ENCODE measurements around the gene NTRK3.

NTRK3 gene

DNA sequence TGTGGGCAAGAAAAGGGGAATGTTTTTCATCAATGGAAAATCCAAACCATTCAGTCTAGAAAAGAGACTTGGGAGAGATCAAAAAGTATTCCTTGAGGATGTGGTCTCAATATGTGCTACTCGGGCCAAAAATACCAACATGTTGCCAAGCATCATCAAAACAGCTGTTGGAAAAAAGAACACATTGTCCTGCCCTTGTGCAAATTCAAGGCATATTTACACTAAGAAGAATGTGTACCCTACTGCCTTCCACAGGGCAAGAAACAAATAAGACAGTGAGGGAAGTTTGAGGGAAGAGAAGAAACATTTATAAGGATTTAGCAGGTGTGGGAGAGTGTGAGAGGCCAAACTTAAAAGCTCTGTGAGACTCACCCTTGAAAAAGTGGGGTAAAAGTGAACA lies 252.1 kb downstream of the NTRK3 start:
- TF ChIP-seq, protein P1, sequence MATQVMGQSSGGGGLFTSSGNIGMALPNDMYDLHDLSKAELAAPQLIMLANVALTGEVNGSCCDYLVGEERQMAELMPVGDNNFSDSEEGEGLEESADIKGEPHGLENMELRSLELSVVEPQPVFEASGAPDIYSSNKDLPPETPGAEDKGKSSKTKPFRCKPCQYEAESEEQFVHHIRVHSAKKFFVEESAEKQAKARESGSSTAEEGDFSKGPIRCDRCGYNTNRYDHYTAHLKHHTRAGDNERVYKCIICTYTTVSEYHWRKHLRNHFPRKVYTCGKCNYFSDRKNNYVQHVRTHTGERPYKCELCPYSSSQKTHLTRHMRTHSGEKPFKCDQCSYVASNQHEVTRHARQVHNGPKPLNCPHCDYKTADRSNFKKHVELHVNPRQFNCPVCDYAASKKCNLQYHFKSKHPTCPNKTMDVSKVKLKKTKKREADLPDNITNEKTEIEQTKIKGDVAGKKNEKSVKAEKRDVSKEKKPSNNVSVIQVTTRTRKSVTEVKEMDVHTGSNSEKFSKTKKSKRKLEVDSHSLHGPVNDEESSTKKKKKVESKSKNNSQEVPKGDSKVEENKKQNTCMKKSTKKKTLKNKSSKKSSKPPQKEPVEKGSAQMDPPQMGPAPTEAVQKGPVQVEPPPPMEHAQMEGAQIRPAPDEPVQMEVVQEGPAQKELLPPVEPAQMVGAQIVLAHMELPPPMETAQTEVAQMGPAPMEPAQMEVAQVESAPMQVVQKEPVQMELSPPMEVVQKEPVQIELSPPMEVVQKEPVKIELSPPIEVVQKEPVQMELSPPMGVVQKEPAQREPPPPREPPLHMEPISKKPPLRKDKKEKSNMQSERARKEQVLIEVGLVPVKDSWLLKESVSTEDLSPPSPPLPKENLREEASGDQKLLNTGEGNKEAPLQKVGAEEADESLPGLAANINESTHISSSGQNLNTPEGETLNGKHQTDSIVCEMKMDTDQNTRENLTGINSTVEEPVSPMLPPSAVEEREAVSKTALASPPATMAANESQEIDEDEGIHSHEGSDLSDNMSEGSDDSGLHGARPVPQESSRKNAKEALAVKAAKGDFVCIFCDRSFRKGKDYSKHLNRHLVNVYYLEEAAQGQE (IDR thresholded peaks at IDR 0.05; ENCODE audit: insufficient read depth in 1 of 2, low read depth in 2 of 2, low read length in 2 of 2): no peak
- TF ChIP-seq POLR2AphosphoS5 (IDR thresholded peaks at IDR 0.05; ENCODE audit: low read depth, low read length) (no peak), TAF1 (IDR thresholded peaks at IDR 0.05; ENCODE audit: borderline replicate concordance, insufficient read depth, low read length) (no peak), SIN3A (IDR thresholded peaks at IDR 0.05; ENCODE audit: borderline replicate concordance, insufficient read depth, low read length) (no peak), FOXP2 (optimal IDR thresholded peaks at IDR 0.05; ENCODE audit: borderline replicate concordance, extremely low read depth, extremely low read length, insufficient read depth) (no peak)

DNA sequence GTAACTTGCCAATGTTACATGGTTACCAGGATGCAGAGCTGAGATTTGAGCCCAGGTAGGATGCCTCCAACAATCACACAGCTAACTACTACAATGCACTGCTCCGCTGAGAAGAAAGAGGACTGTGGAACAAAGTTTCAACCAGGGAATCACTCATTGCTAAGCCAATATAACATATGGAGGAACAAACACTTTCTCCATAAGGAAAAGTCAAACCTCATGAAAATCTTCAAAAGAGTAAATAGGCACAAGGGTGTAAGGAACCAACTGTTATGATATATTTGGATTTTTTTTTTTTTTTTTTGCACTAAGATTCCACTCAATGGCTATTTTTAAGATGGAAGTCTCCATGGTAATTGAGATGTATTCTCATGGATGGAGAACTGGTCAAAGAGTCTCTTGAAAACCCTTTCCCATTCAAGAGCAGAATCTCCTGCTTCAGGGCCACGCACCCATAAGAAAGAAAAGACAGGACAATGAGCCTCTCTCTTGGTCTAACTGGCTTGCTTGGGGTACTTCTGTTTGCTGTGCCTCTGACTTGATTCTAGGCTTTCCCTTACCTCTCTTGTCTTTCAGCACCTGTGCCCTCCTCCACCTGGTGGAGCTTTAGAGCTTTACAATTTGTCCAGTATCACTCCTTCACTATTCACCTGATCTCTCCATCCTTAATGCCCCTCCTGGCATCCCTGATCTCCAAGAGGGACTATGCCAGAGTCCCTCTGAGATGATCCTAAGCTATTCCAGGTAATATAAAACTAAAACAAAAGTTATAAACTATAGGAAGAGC lies 252.8 kb downstream of the NTRK3 start:
- no peak for TF ChIP-seq FOXP2 (optimal IDR thresholded peaks at IDR 0.05; ENCODE audit: borderline replicate concordance, extremely low read depth, extremely low read length, insufficient read depth)
- TF ChIP-seq POLR2AphosphoS5 (IDR thresholded peaks at IDR 0.05; ENCODE audit: low read depth, low read length): no peak
- TF ChIP-seq, protein P1 (IDR thresholded peaks at IDR 0.05; ENCODE audit: insufficient read depth in 1 of 2, low read depth in 2 of 2, low read length in 2 of 2): no peak
- no peak for TF ChIP-seq SIN3A (IDR thresholded peaks at IDR 0.05; ENCODE audit: borderline replicate concordance, insufficient read depth, low read length)

DNA sequence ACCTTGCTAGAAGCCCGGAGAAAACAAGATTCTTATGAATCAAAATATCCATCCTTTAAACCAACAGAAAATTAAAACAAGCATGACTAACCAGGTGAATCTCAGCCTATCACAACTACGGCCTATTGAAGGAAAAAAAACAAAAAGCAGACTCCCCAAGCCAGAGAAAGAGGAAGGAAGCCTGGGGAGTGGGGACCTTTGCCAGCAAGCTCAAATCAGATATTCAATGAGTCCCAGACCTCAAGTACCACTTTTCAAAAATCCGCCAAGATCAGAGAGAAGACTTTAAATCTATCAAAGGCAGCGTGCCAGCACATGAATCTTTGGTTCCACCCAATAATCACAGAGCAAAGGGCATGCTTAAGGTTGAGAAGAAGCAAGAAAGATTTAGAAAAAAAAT lies 253.8 kb downstream of the NTRK3 start:
- TF ChIP-seq TAF1 (IDR thresholded peaks at IDR 0.05; ENCODE audit: borderline replicate concordance, insufficient read depth, low read length): no peak
- no peak for TF ChIP-seq FOXP2 (optimal IDR thresholded peaks at IDR 0.05; ENCODE audit: borderline replicate concordance, extremely low read depth, extremely low read length, insufficient read depth)
- TF ChIP-seq, protein P1 (IDR thresholded peaks at IDR 0.05; ENCODE audit: insufficient read depth in 1 of 2, low read depth in 2 of 2, low read length in 2 of 2): no peak
- no peak for TF ChIP-seq POLR2AphosphoS5 (IDR thresholded peaks at IDR 0.05; ENCODE audit: low read depth, low read length)
- TF ChIP-seq SIN3A (IDR thresholded peaks at IDR 0.05; ENCODE audit: borderline replicate concordance, insufficient read depth, low read length): no peak

DNA sequence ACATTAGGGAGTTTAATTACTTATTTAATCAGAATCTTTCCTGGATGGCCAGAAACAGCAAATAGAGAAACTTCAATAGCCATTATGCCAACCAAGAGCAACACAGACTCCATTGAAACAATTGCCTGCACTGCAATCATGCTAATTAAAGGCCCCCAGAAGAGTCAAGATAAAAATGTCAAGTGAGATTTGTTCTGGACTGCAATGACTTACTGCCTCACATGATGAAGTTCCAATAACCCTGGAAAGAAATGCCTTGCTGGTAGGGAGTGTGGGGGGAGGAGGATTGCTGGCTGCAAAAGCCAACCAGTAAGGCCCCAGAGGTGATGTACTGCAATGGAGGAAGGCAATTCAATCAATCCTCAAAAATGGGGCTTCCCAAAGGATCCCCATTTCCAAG lies 257.9 kb downstream of the NTRK3 start:
- TF ChIP-seq FOXP2 (optimal IDR thresholded peaks at IDR 0.05; ENCODE audit: borderline replicate concordance, extremely low read depth, extremely low read length, insufficient read depth) (no peak), TAF1 (IDR thresholded peaks at IDR 0.05; ENCODE audit: borderline replicate concordance, insufficient read depth, low read length) (no peak), SIN3A (IDR thresholded peaks at IDR 0.05; ENCODE audit: borderline replicate concordance, insufficient read depth, low read length) (no peak), POLR2AphosphoS5 (IDR thresholded peaks at IDR 0.05; ENCODE audit: low read depth, low read length) (no peak)
- TF ChIP-seq, protein P1 (IDR thresholded peaks at IDR 0.05; ENCODE audit: insufficient read depth in 1 of 2, low read depth in 2 of 2, low read length in 2 of 2): no peak

All from PFSK-1 (cell line).